Heart left ventricle (tissue), 16 donors: ENCODE measurements around the gene KMO. TPM values are rescaled to one million over a fixed set of nuclear protein-coding genes. Genes with fewer than 3 reads are reported as not detected.
A peak's percentile ranks its signal among the peaks of the same experiment; 100 is the strongest.

ENCODE experiments used
- ATAC-seq, 4 donors: fragments of 200-7000 bp; cut with Tn5 transposase; one replicate each; pipeline ENCODE4 v1.9.1; 2020 to 2022; ENCODE audit warnings: moderate library complexity in 4 of 4, mild to moderate bottlenecking in 3 of 4, moderate number of reproducible peaks in 1 of 4
- DNase-seq, 5 donors: peaks; one replicate each; pipeline ENCODE4 v3.0.0-alpha.2; 2020
- H3K27ac ChIP-seq, 12 donors: fragments of 200-600 bp; sonication (generic) in 4 of 12; one replicate each; pipeline versions ENCODE4 v1.5.0 to v1.8.0; 2016 to 2022; ENCODE audit warnings: mild to moderate bottlenecking in 2 of 12
- H3K27me3 ChIP-seq, 9 donors: fragments of 200-600 bp; sonication (generic) in 2 of 9; one replicate each; pipeline versions ENCODE4 v1.5.1 to v1.8.0; 2016 to 2022; ENCODE audit warnings: mild to moderate bottlenecking in 3 of 9
- H3K36me3 ChIP-seq, 9 donors: fragments of 200-600 bp; sonication (generic) in 2 of 9; one replicate each; pipeline versions ENCODE4 v1.5.0 to v1.8.0; 2018 to 2022; ENCODE audit warnings: mild to moderate bottlenecking in 2 of 9
- H3K4me1 ChIP-seq, 12 donors: fragments of 200-600 bp; sonication (generic) in 4 of 12; one replicate each; pipeline versions ENCODE4 v1.5.0 to v1.8.0; 2016 to 2022; ENCODE audit warnings: mild to moderate bottlenecking in 3 of 12
- H3K4me3 ChIP-seq, 12 donors: fragments of 200-600 bp; sonication (generic) in 4 of 12; one replicate each; pipeline versions ENCODE4 v1.5.0 to v1.8.0; 2017 to 2022; ENCODE audit warnings: mild to moderate bottlenecking in 9 of 12, moderate library complexity in 4 of 12
- H3K9me3 ChIP-seq, 12 donors: fragments of 200-600 bp; sonication (generic) in 4 of 12; one replicate each; pipeline versions ENCODE4 v1.5.0 to v1.8.0; 2016 to 2022; ENCODE audit warnings: mild to moderate bottlenecking in 1 of 12
- CTCF ChIP-seq, 12 donors: fragments of 200-600 bp; sonication (generic) in 4 of 12; IDR thresholded peaks; one replicate each; pipeline versions ENCODE4 v1.5.0 to v1.8.0; 2018 to 2022; ENCODE audit warnings: antibody characterized with exemption in 12 of 12, mild to moderate bottlenecking in 5 of 12
- POLR2A ChIP-seq, 2 donors: fragments of 450-650 bp; IDR thresholded peaks; one replicate each; pipeline ENCODE4 v1.6.1; 2017; ENCODE audit warnings: antibody characterized with exemption in 2 of 2, mild to moderate bottlenecking in 2 of 2, moderate library complexity in 2 of 2
- WGBS, 4 donors: extraction: QIAGEN DNeasy Blood & Tissue Kit in 2 of 4; methylation state at CpG; one replicate each; pipeline versions ENCODE4 v1.1.5 to v1.1.7; 2013 to 2018; 5-methylcytosine and 5-hydroxymethylcytosine counted together
- intact Hi-C, 10 donors: fragments of 100-400 bp; cut with DNase I; formaldehyde crosslinking; loops; one replicate each; pipeline versions ENCODE4 v1.11.1 to v1.14.2; 2022
- polyA plus RNA-seq, 2 donors: library from polyadenylated mRNA; stranded (reverse); fragments of 200-250 nt; gene quantifications; one replicate each; pipeline ENCODE4 v1.2.3, GENCODE V29; 2013
- total RNA-seq, 9 donors: library from RNA; depleted of rRNA in 2 of 9; stranded (reverse); fragments of >200 nt in 2 of 9; fragmentation: NEBNext Ultra II Directional in 3 of 9; extraction: Animal tissue kit (Norgen Biotek cat#: 25700) in 3 of 9; gene quantifications; one replicate each; pipeline versions ENCODE4 v1.1.0 to v1.2.4, GENCODE V29; 2016 to 2023
- donor health status: ischemic (EF 13 %, LVEDD 7.1; RV severe dilation, severe dysfunction).
- donor health status: healthy with polysubstance abuse.
- donor health status: DM: no; HTN: yes; CAD: no.
- donor health status: DM: no; HTN: no; CAD: no.
- donor health status: ischemic (EF 25% LVEDD 6.9; RV normal size, moderate dysfunction).
- donor health status: ischemic (EF 25% LVEDD 5.7; RV mildly dilated, moderate dysfunction).
- donor health status: healthy.
- donor health status: DM: yes; HTN: yes; CAD: no.
- donor health status: ischemic (EF 35%, LVEDD 5.7; RV mildly dilated, moderate dysfunction).
- donor health status: nonischemic (EF 11% LVEDD 7.7; RV severe dilation, severe dysfunction).
- donor health status: DM: yes; HTN: yes; CAD: no.
- donor health status: PGD.
- donor health status: ischemic (EF 29% LVEDD 5.4; RV normal size, mild dysfunction).
- donor health status: nonischemic (EF 23%, LVEDD 6.1; RV moderate dilation, normal function).

KMO gene
- total and polyA plus RNA-seq, 11 donors: 0.07 to 3.9 (median 0.15) TPM; not detected in 3

- H3K4me1 ChIP-seq: peaks cover 0 to 3% (median 0%) of the 10 kb centered on the region in 12 donors
- ATAC-seq (no peak), DNase-seq (no peak)
- no peak overlapping the region for H3K27ac ChIP-seq
- H3K27me3 ChIP-seq: no peaks in the 10 kb centered on the region
- 88 to 95% (median 90%) methylated on average over 3 of the region's 3 CpGs for WGBS, 4 donors
- intact Hi-C loops: no loop called here
- H3K9me3 ChIP-seq: no peaks in the 10 kb centered on the region
- no peak overlapping the region for H3K4me3 ChIP-seq
- TF ChIP-seq CTCF (IDR thresholded peaks at IDR 0.05) (no peak), POLR2A (IDR thresholded peaks at IDR 0.05) (no peak)
- peaks cover 0 to 4% (median 0%) of the 10 kb centered on the region in 9 donors for H3K36me3 ChIP-seq
These were observed 66.1 kb downstream of the KMO start for GRCh38 chr1:241598249-241598648.

- Histone ChIP-seq H3K4me3 (no peak overlapping the region), H3K36me3 (no peaks in the 10 kb centered on the region), H3K27me3 (no peaks in the 10 kb centered on the region), H3K27ac (no peak overlapping the region), H3K4me1 (peaks cover 0 to 24% (median 0%) of the 10 kb centered on the region in 12 donors), H3K9me3 (no peaks in the 10 kb centered on the region)
- intact Hi-C loops: loop anchor here in 1 of 10 donors (10.0 kb wide), 1 partner anchor 394 kb away; the partner anchor contains the start of gene MAP1LC3C
- DNase-seq (no peak), ATAC-seq (no peak)
- 31 to 45% (median 39%) methylated on average over 2 of the region's 2 CpGs for WGBS, 4 donors
- TF ChIP-seq POLR2A (IDR thresholded peaks at IDR 0.05): no peak
- no peak for TF ChIP-seq CTCF (IDR thresholded peaks at IDR 0.05)
These were observed 68.3 kb downstream of the KMO start for GRCh38 chr1:241600496-241600901.

- ATAC-seq: peak in 1 of 4 donors; percentile 53
- no peak for DNase-seq
- TF ChIP-seq CTCF (IDR thresholded peaks at IDR 0.05): no peak
- no peak for TF ChIP-seq POLR2A (IDR thresholded peaks at IDR 0.05)
- 81 to 85% (median 83%) methylated on average over 3 of the region's 3 CpGs for WGBS, 4 donors
- Histone ChIP-seq H3K36me3 (no peaks in the 10 kb centered on the region), H3K27me3 (no peaks in the 10 kb centered on the region), H3K4me1 (peaks cover 0 to 27% (median 0%) of the 10 kb centered on the region in 12 donors), H3K9me3 (no peaks in the 10 kb centered on the region), H3K4me3 (no peak overlapping the region), H3K27ac (peak overlapping the region in 2 of 12 donors; percentile 1 to 82)
- intact Hi-C loops: loop anchor here in 1 of 10 donors (10.0 kb wide), 1 partner anchor 391 kb away; the partner anchor contains the start of gene MAP1LC3C
These were observed 71.6 kb downstream of the KMO start for GRCh38 chr1:241603731-241604245.

- no peak for TF ChIP-seq CTCF (IDR thresholded peaks at IDR 0.05)
- no peak for TF ChIP-seq POLR2A (IDR thresholded peaks at IDR 0.05)
- ATAC-seq: no peak
- H3K4me1 ChIP-seq: peaks cover 0 to 27% (median 0%) of the 10 kb centered on the region in 12 donors
- no peak overlapping the region for H3K27ac ChIP-seq
- H3K27me3 ChIP-seq: no peaks in the 10 kb centered on the region
- no peak overlapping the region for H3K4me3 ChIP-seq
- DNase-seq: no peak
- H3K9me3 ChIP-seq: no peaks in the 10 kb centered on the region
- intact Hi-C loops: loop anchor here in 1 of 10 donors (10.0 kb wide), 1 partner anchor 390 kb away; the partner anchor contains the start of gene MAP1LC3C
- WGBS, 4 donors: 77 to 88% (median 81%) methylated on average over 9 of the region's 9 CpGs
- no peaks in the 10 kb centered on the region for H3K36me3 ChIP-seq
These were observed 73.1 kb downstream of the KMO start for GRCh38 chr1:241605146-241605805.
